ENCODE data around the gene GLDN.

GLDN gene

GRCh38 chr15:51356983-51357382, 15.5 kb downstream of the GLDN start:
- DNase-seq (ENCODE audit: low spot score): no peak

GRCh38 chr15:51359981-51360380, 18.5 kb downstream of the GLDN start:
- no peak for DNase-seq (ENCODE audit: low spot score)

- no peak for DNase-seq (ENCODE audit: low spot score)
Measured at GRCh38 chr15:51363383-51363782, 21.9 kb downstream of the GLDN start.

- DNase-seq (ENCODE audit: low spot score): no peak
Measured at GRCh38 chr15:51365417-51365816, 24.0 kb downstream of the GLDN start.

- no peak for DNase-seq (ENCODE audit: low spot score)
Measured at GRCh38 chr15:51366071-51366470, 24.6 kb downstream of the GLDN start.

- no peak for DNase-seq (ENCODE audit: low spot score)
Measured at GRCh38 chr15:51366920-51367319, 25.5 kb downstream of the GLDN start.

GRCh38 chr15:51367322-51367976, 26.0 kb downstream of the GLDN start:
- DNase-seq (ENCODE audit: low spot score): peak; percentile 59

- DNase-seq (ENCODE audit: low spot score): no peak
Measured at GRCh38 chr15:51368307-51368706, 26.9 kb downstream of the GLDN start.

GRCh38 chr15:51368751-51369450, 27.4 kb downstream of the GLDN start:
- DNase-seq (ENCODE audit: low spot score): no peak

- DNase-seq (ENCODE audit: low spot score): no peak
Measured at GRCh38 chr15:51369451-51369761, 28.0 kb downstream of the GLDN start.

GRCh38 chr15:51371266-51371665, 29.8 kb downstream of the GLDN start:
- DNase-seq (ENCODE audit: low spot score): no peak

GRCh38 chr15:51374131-51374530, 32.7 kb downstream of the GLDN start:
- DNase-seq (ENCODE audit: low spot score): no peak

- DNase-seq (ENCODE audit: low spot score): no peak
Measured at GRCh38 chr15:51375966-51376640, 34.6 kb downstream of the GLDN start.

GRCh38 chr15:51377038-51377786, 35.8 kb downstream of the GLDN start:
- DNase-seq (ENCODE audit: low spot score): no peak

- DNase-seq (ENCODE audit: low spot score): no peak
Measured at GRCh38 chr15:51378406-51378805, 37.0 kb downstream of the GLDN start.

GRCh38 chr15:51379390-51379789, 37.9 kb downstream of the GLDN start:
- DNase-seq (ENCODE audit: low spot score): no peak

GRCh38 chr15:51380999-51381806, 39.7 kb downstream of the GLDN start:
- peak; percentile 74 for DNase-seq (ENCODE audit: low spot score)

GRCh38 chr15:51382787-51383186, 41.3 kb downstream of the GLDN start:
- peak; percentile 65 for DNase-seq (ENCODE audit: low spot score)

- no peak for DNase-seq (ENCODE audit: low spot score)
Measured at GRCh38 chr15:51386029-51386428, 44.6 kb downstream of the GLDN start.

- DNase-seq (ENCODE audit: low spot score): no peak
Measured at GRCh38 chr15:51386486-51386885, 45.0 kb downstream of the GLDN start.

GRCh38 chr15:51386960-51387698, 45.7 kb downstream of the GLDN start:
- DNase-seq (ENCODE audit: low spot score): no peak
